Heart left ventricle (tissue), 16 donors: ENCODE data around the gene PLEKHD1. TPM values are rescaled to one million over a fixed set of nuclear protein-coding genes. Genes with fewer than 3 reads are reported as not detected.
A peak's percentile ranks its signal among the peaks of the same experiment; 100 is the strongest.

Experiments
- ATAC-seq, 4 donors: fragments of 200-7000 bp; cut with Tn5 transposase; one replicate each; pipeline ENCODE4 v1.9.1; 2020 to 2022; ENCODE audit warnings: moderate library complexity in 4 of 4, mild to moderate bottlenecking in 3 of 4, moderate number of reproducible peaks in 1 of 4
- DNase-seq, 5 donors: peaks; one replicate each; pipeline ENCODE4 v3.0.0-alpha.2; 2020
- H3K27ac ChIP-seq, 12 donors: fragments of 200-600 bp; sonication (generic) in 4 of 12; one replicate each; pipeline versions ENCODE4 v1.5.0 to v1.8.0; 2016 to 2022; ENCODE audit warnings: mild to moderate bottlenecking in 2 of 12
- H3K27me3 ChIP-seq, 9 donors: fragments of 200-600 bp; sonication (generic) in 2 of 9; one replicate each; pipeline versions ENCODE4 v1.5.1 to v1.8.0; 2016 to 2022; ENCODE audit warnings: mild to moderate bottlenecking in 3 of 9
- H3K36me3 ChIP-seq, 9 donors: fragments of 200-600 bp; sonication (generic) in 2 of 9; one replicate each; pipeline versions ENCODE4 v1.5.0 to v1.8.0; 2018 to 2022; ENCODE audit warnings: mild to moderate bottlenecking in 2 of 9
- H3K4me1 ChIP-seq, 12 donors: fragments of 200-600 bp; sonication (generic) in 4 of 12; one replicate each; pipeline versions ENCODE4 v1.5.0 to v1.8.0; 2016 to 2022; ENCODE audit warnings: mild to moderate bottlenecking in 3 of 12
- H3K4me3 ChIP-seq, 12 donors: fragments of 200-600 bp; sonication (generic) in 4 of 12; one replicate each; pipeline versions ENCODE4 v1.5.0 to v1.8.0; 2017 to 2022; ENCODE audit warnings: mild to moderate bottlenecking in 9 of 12, moderate library complexity in 4 of 12
- H3K9me3 ChIP-seq, 12 donors: fragments of 200-600 bp; sonication (generic) in 4 of 12; one replicate each; pipeline versions ENCODE4 v1.5.0 to v1.8.0; 2016 to 2022; ENCODE audit warnings: mild to moderate bottlenecking in 1 of 12
- POLR2A ChIP-seq, 2 donors: fragments of 450-650 bp; IDR thresholded peaks; one replicate each; pipeline ENCODE4 v1.6.1; 2017; ENCODE audit warnings: antibody characterized with exemption in 2 of 2, mild to moderate bottlenecking in 2 of 2, moderate library complexity in 2 of 2
- WGBS, 4 donors: extraction: QIAGEN DNeasy Blood & Tissue Kit in 2 of 4; methylation state at CpG; one replicate each; pipeline versions ENCODE4 v1.1.5 to v1.1.7; 2013 to 2018; 5-methylcytosine and 5-hydroxymethylcytosine counted together
- intact Hi-C, 10 donors: fragments of 100-400 bp; cut with DNase I; formaldehyde crosslinking; loops; one replicate each; pipeline versions ENCODE4 v1.11.1 to v1.14.2; 2022
- polyA plus RNA-seq, 2 donors: library from polyadenylated mRNA; stranded (reverse); fragments of 200-250 nt; gene quantifications; one replicate each; pipeline ENCODE4 v1.2.3, GENCODE V29; 2013
- total RNA-seq, 9 donors: library from RNA; depleted of rRNA in 2 of 9; stranded (reverse); fragments of >200 nt in 2 of 9; fragmentation: NEBNext Ultra II Directional in 3 of 9; extraction: Animal tissue kit (Norgen Biotek cat#: 25700) in 3 of 9; gene quantifications; one replicate each; pipeline versions ENCODE4 v1.1.0 to v1.2.4, GENCODE V29; 2016 to 2023
- TF ChIP-seq, protein P1 (sequence below), 12 donors: fragments of 200-600 bp; sonication (generic) in 4 of 12; IDR thresholded peaks; one replicate each; pipeline versions ENCODE4 v1.5.0 to v1.8.0; 2018 to 2022; ENCODE audit warnings: antibody characterized with exemption in 12 of 12, mild to moderate bottlenecking in 5 of 12
- donor health status: ischemic (EF 13 %, LVEDD 7.1; RV severe dilation, severe dysfunction).
- donor health status: healthy with polysubstance abuse.
- donor health status: DM: no; HTN: yes; CAD: no.
- donor health status: DM: no; HTN: no; CAD: no.
- donor health status: ischemic (EF 25% LVEDD 6.9; RV normal size, moderate dysfunction).
- donor health status: ischemic (EF 25% LVEDD 5.7; RV mildly dilated, moderate dysfunction).
- donor health status: healthy.
- donor health status: DM: yes; HTN: yes; CAD: no.
- donor health status: ischemic (EF 35%, LVEDD 5.7; RV mildly dilated, moderate dysfunction).
- donor health status: nonischemic (EF 11% LVEDD 7.7; RV severe dilation, severe dysfunction).
- donor health status: DM: yes; HTN: yes; CAD: no.
- donor health status: PGD.
- donor health status: ischemic (EF 29% LVEDD 5.4; RV normal size, mild dysfunction).
- donor health status: nonischemic (EF 23%, LVEDD 6.1; RV moderate dilation, normal function).

PLEKHD1 gene
- total and polyA plus RNA-seq, 11 donors, result 0.04 to 0.45 (median 0.12) TPM; not detected in 4

- H3K36me3 ChIP-seq, result no peaks in the 10 kb centered on the region
- intact Hi-C loops, result loop anchor here in 3 of 10 donors (5.0 to 10.0 kb wide), 3 partner anchors 32 to 487 kb away; partner anchors contain the start of gene CCDC177 (in 1 of the 3)
- peaks cover 0 to 8% (median 0%) of the 10 kb centered on the region in 9 donors for H3K27me3 ChIP-seq
- ATAC-seq, result no peak
- no peaks in the 10 kb centered on the region for H3K9me3 ChIP-seq
- H3K4me3 ChIP-seq, result no peak overlapping the region
- DNase-seq, result no peak
- H3K27ac ChIP-seq, result peak overlapping the region in 1 of 12 donors; percentile 18
- peaks cover 0 to 14% (median 0%) of the 10 kb centered on the region in 12 donors for H3K4me1 ChIP-seq
- WGBS, 4 donors, result 70 to 79% (median 75%) methylated on average over 6 of the region's 6 CpGs
- TF ChIP-seq, protein P1, sequence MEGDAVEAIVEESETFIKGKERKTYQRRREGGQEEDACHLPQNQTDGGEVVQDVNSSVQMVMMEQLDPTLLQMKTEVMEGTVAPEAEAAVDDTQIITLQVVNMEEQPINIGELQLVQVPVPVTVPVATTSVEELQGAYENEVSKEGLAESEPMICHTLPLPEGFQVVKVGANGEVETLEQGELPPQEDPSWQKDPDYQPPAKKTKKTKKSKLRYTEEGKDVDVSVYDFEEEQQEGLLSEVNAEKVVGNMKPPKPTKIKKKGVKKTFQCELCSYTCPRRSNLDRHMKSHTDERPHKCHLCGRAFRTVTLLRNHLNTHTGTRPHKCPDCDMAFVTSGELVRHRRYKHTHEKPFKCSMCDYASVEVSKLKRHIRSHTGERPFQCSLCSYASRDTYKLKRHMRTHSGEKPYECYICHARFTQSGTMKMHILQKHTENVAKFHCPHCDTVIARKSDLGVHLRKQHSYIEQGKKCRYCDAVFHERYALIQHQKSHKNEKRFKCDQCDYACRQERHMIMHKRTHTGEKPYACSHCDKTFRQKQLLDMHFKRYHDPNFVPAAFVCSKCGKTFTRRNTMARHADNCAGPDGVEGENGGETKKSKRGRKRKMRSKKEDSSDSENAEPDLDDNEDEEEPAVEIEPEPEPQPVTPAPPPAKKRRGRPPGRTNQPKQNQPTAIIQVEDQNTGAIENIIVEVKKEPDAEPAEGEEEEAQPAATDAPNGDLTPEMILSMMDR (IDR thresholded peaks at IDR 0.05), result no peak
- no peak for TF ChIP-seq POLR2A (IDR thresholded peaks at IDR 0.05)
Observed at GRCh38 chr14:69539631-69540410, 55.3 kb downstream of the PLEKHD1 start.

GRCh38 chr14:69540654-69541335 lies 56.3 kb downstream of the PLEKHD1 start:
- no peak for ATAC-seq
- WGBS, 4 donors, result 74 to 82% (median 78%) methylated on average over 5 of the region's 5 CpGs

DNA sequence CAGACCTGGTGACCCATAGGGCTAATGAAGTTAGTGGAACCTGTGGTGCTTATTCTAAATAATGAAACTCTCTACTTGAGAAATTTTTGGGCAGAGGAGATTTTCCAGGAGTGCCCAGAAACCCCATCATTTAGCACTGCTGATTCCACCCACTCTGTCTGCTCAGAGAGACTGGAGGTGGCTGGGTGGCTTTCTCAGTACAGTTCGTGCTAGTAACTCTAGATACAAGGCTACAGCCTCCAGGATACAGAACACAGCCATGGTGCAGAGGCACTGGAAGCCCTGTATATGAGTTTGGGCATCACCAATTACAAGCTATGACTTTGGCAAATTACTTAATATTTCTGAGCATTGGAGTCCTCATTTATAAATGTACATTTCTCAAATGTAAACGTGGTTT lies 57.8 kb downstream of the PLEKHD1 start:
- H3K36me3 ChIP-seq, result no peaks in the 10 kb centered on the region
- no peak overlapping the region for H3K27ac ChIP-seq
- peaks cover 0 to 9% (median under 1%) of the 10 kb centered on the region in 9 donors for H3K27me3 ChIP-seq
- H3K4me3 ChIP-seq, result no peak overlapping the region
- ATAC-seq (no peak), DNase-seq (no peak)
- no peak for TF ChIP-seq POLR2A (IDR thresholded peaks at IDR 0.05)
- TF ChIP-seq, protein P1 (IDR thresholded peaks at IDR 0.05), result no peak
- H3K4me1 ChIP-seq, result peaks cover 0 to 14% (median 0%) of the 10 kb centered on the region in 12 donors
- intact Hi-C loops, result no loop called here
- WGBS, 4 donors, result 38 to 62% (median 58%) methylated on average over 2 of the region's 2 CpGs
- no peaks in the 10 kb centered on the region for H3K9me3 ChIP-seq

More at GRCh38 chr14:69540654-69541335, 56.3 kb downstream of the PLEKHD1 start:
- Histone ChIP-seq H3K27me3 (peaks cover 0 to 7% (median 0%) of the 10 kb centered on the region in 9 donors), H3K27ac (peak overlapping the region in 1 of 12 donors; percentile 18), H3K36me3 (no peaks in the 10 kb centered on the region), H3K4me1 (peaks cover 0 to 14% (median 0%) of the 10 kb centered on the region in 12 donors), H3K4me3 (no peak overlapping the region), H3K9me3 (no peaks in the 10 kb centered on the region)
- intact Hi-C loops, result no loop called here
- DNase-seq, result no peak
- TF ChIP-seq, protein P1 (IDR thresholded peaks at IDR 0.05), result no peak
- TF ChIP-seq POLR2A (IDR thresholded peaks at IDR 0.05), result no peak
